H1 (cell line): ENCODE data around the gene XRCC6. TPM values are rescaled to one million over a fixed set of nuclear protein-coding genes. Genes with fewer than 3 reads are reported as not detected.

Experiments used
- ATF3 ChIP-seq: IDR thresholded peaks from 2 replicates; pipeline ENCODE4 v1.6.1; 2011; ENCODE audit warnings: low read depth, mild to moderate bottlenecking, low read length; ENCODE audit not compliant: insufficient read depth
- JUN ChIP-seq: IDR thresholded peaks from 2 replicates; pipeline ENCODE4 v1.6.1; 2011; ENCODE audit warnings: low read depth, mild to moderate bottlenecking, improper control_type of control experiment, low read length
- TCF12 ChIP-seq: IDR thresholded peaks from 2 replicates; pipeline ENCODE4 v1.6.1; 2011; ENCODE audit warnings: low read depth, mild to moderate bottlenecking, low read length
- polyA plus RNA-seq, 7 experiments: library from polyadenylated mRNA; depleted of rRNA in 3 of 7; stranded (reverse) in 5 of 7; unstranded in 2 of 7; fragments of >200 nt in 5 of 7; fragments of 200-250 nt in 2 of 7; gene quantifications; 1 replicate in 5 of 7; 2 replicates in 1 of 7; 4 replicates in 1 of 7; pipeline versions ENCODE4 v1.2.1 to v1.2.3, GENCODE V29; 2011 to 2013; ENCODE audit warnings: missing spikeins in 2 of 7, mixed read lengths in 2 of 7
- total RNA-seq: library from RNA; stranded (reverse); fragmentation: NEBNext Ultra II Directional; extraction: Animal tissue kit (Norgen Biotek cat#: 25700); gene quantifications from 2 replicates; pipeline ENCODE4 v1.2.1, GENCODE V29; 2021

The XRCC6 gene
- total and polyA plus RNA-seq, 2 of the 8 experiments (the other 6 are each of a cell fraction or from before 2014, with no cell fraction given): 150 to 490 TPM

- TF ChIP-seq JUN (no peak), TCF12 (no peak), ATF3 (no peak)
These were observed 35.5 kb downstream of the XRCC6 start (continued) for GRCh38 chr22:41656556-41656955.
